AG04450 (cell line): Measurements from ENCODE around the gene HMGCR. TPM values are rescaled to one million over a fixed set of nuclear protein-coding genes. Genes with fewer than 3 reads are reported as not detected.

Source experiments
- CTCF ChIA-PET: fragments of 300-600, 350-600 bp; formaldehyde crosslinking; extraction: SDS; loops from one replicate; lab custom pipeline; 2022; ENCODE audit warnings: antibody characterized with exemption, inconsistent platforms; lab: Charles Lee
- POLR2A ChIA-PET: fragments of 350-600 bp; formaldehyde crosslinking; extraction: SDS; loops from one replicate; lab custom pipeline; 2021; ENCODE audit warnings: antibody characterized with exemption, inconsistent platforms; lab: Yijun Ruan, JAX
- DNase-seq: peaks from one replicate; pipeline ENCODE4 v3.0.0-alpha.2; 2011; ENCODE audit warnings: low read depth, low spot score
- H3K27ac ChIP-seq: one replicate; pipeline ENCODE4 v1.5.1; 2012; ENCODE audit warnings: low read depth, low read length, control low read depth
- H3K27me3 ChIP-seq: one replicate; pipeline ENCODE4 v1.6.0; 2012; ENCODE audit warnings: low read length; ENCODE audit not compliant: control insufficient read depth, insufficient read depth
- H3K4me3 ChIP-seq: 2 replicates; pipeline ENCODE4 v1.5.1; 2011; ENCODE audit warnings: mild to moderate bottlenecking, low read depth, low read length, control low read depth
- H3K9me3 ChIP-seq: 2 replicates; pipeline ENCODE4 v1.5.1; 2012; ENCODE audit warnings: low read length; ENCODE audit not compliant: control insufficient read depth, insufficient read depth
- polyA plus RNA-seq: library from polyadenylated mRNA; depleted of rRNA; stranded (reverse); fragments of >200 nt; gene quantifications from 2 replicates; pipeline ENCODE4 v1.2.3, GENCODE V29; 2011
- TF ChIP-seq, protein P1 (sequence below): IDR thresholded peaks from 2 replicates; pipeline ENCODE4 v1.5.1; 2011; ENCODE audit warnings: low read depth, low read length, control low read depth, inconsistent platforms

Gene HMGCR
- polyA plus RNA-seq, 1 experiment: 27.7 TPM

DNA sequence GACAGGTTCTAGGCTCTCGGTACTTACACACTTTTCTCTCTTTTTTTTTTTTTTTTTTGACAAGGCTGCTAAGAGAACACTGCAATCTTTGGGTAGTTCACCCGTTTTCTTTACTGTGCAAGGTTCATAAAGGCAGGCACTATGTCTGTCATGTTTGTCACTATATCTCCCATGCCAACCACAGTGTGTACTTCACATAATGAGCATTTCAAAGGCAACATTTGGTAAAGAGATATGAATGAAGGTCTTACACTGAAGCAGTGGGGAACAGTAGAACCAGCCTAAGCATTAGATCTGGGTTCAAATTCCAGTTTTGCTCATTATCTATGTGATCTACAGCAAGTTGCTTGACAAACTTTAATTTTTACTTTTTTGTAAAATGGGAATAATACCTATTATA is 1.5 kb upstream of the HMGCR start:
- CTCF ChIA-PET: no interaction called here
- H3K27ac ChIP-seq: no peak overlapping the region

DNA sequence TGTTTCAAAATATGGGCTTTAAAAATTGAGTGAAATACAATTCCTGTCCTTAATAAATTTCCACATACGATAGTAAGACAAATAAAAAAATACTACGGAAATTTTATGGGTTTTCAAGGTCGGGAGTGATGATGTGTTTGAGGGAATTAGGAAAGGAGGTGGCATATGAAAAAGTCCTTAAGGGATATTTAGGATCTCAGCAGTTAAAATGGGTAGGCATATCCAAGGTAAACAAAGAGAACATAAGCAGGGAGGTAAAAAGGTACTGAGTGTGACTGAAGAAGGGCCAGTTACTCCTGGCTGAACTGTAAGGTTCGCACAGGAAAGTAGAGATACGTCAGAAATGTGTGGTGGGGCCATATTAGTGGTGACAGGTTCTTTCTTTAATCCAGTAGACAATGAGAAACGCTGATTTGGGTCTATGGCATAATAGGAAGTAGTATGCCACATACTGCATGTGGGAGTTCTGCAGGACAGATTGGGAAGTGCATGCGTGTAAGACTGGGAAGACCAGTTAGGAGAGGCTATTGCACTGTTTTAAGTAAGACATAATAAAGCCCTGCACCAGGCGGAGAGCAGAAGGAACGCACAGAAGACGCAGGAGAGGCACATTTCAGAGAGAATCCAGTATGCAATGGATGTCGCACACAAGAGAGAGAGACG is 937 bp upstream of the HMGCR start:
- Histone ChIP-seq H3K27me3 (no peaks in the 10 kb centered on the region), H3K9me3 (no peaks in the 10 kb centered on the region; the same call in 1 of the 2 replicates), H3K27ac (peak overlapping the region; percentile 84), H3K4me3 (peak overlapping the region; percentile 84)
- peak; percentile 50 for DNase-seq
- ChIA-PET POLR2A (interaction anchor here (0.7 to 1.7 kb wide), 8 partner anchors 12 to 569 kb away, joined by 3 to 9 read pairs (median 4); partner anchors contain the start of genes ANKRD31, GFM2, NSA2 and POC5), CTCF (interaction anchor here (1.1 to 1.8 kb wide), 4 partner anchors 15 to 287 kb away, joined by 3 to 11 read pairs (median 5); partner anchors contain the start of gene ANKRD31)
- TF ChIP-seq, protein P1, sequence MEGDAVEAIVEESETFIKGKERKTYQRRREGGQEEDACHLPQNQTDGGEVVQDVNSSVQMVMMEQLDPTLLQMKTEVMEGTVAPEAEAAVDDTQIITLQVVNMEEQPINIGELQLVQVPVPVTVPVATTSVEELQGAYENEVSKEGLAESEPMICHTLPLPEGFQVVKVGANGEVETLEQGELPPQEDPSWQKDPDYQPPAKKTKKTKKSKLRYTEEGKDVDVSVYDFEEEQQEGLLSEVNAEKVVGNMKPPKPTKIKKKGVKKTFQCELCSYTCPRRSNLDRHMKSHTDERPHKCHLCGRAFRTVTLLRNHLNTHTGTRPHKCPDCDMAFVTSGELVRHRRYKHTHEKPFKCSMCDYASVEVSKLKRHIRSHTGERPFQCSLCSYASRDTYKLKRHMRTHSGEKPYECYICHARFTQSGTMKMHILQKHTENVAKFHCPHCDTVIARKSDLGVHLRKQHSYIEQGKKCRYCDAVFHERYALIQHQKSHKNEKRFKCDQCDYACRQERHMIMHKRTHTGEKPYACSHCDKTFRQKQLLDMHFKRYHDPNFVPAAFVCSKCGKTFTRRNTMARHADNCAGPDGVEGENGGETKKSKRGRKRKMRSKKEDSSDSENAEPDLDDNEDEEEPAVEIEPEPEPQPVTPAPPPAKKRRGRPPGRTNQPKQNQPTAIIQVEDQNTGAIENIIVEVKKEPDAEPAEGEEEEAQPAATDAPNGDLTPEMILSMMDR: peak; percentile 62

More for the DNA sequence above, 1.5 kb upstream of the HMGCR start:
- no peak overlapping the region for H3K4me3 ChIP-seq
- H3K9me3 ChIP-seq: no peaks in the 10 kb centered on the region; the same call in 1 of the 2 replicates
- DNase-seq: no peak
- TF ChIP-seq, protein P1: no peak
- no peaks in the 10 kb centered on the region for H3K27me3 ChIP-seq
- POLR2A ChIA-PET: no interaction called here

DNA sequence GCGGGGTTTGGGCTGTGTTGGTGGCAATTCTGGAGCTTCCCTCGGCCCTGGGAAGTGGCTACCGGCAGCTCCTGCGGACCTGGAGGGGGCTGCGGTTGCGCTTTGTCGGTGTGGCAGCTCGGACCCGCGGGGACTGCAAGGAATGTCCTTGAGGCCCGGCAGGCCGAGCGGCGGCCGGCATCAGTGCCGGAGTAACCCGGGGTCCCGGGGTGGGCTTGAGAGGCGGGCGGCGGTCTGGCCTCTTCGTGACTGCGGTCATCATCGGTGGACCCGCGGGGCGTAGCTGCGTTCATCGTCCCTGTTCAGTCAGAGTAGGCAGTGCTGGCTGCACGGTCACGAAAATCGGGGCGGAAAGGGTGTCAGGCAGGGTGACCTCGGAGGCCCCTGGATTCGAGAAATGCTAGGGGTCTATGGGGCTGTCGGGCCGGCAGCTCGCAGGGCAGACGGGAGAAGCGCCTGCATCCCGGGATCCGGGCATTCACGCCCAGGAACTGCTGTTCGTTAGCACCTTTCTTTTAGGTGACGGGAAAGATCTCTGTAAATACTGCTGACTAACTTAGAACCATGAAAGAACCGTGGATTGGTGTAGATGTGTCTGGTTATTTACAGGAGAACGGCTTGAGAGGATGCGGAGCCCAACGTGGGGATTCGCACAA is 474 bp downstream of the HMGCR start:
- Histone ChIP-seq H3K9me3 (no peaks in the 10 kb centered on the region; the same call in 1 of the 2 replicates), H3K27ac (peak overlapping the region; percentile 62), H3K4me3 (peak overlapping the region; percentile 91), H3K27me3 (no peaks in the 10 kb centered on the region)
- no peak for DNase-seq
- ChIA-PET CTCF (interaction anchor here (0.7 to 1.8 kb wide), 7 partner anchors 11 to 288 kb away, joined by 3 to 11 read pairs (median 3); partner anchors contain the start of genes ANKRD31, CERT1 and POLK), POLR2A (interaction anchor here (0.7 to 1.7 kb wide), 7 partner anchors 17 to 571 kb away, joined by 3 to 9 read pairs (median 4); partner anchors contain the start of genes ANKRD31, GFM2, NSA2 and POC5)
- TF ChIP-seq, protein P1: no peak

DNA sequence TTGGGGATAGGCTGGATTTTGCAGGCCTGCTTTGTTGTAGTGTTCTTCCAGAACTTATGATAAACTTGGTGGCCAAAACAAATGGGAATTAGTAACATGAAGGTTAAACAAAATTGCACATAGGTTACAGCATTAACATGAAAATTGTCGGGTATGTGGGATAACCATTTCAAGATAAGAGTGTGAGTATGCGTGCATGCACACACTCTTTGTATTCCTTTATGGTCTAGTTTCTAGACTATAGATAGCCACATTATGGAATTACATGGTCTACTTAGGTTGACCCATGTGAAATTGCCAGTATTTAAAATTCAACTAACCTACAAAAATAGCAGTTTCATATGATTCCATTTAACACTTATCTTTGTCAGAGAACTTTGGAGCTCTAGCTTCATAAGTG is 1.4 kb downstream of the HMGCR start:
- ChIA-PET POLR2A (no interaction called here), CTCF (interaction anchor here (1.1 to 4.6 kb wide), 2 partner anchors 9 to 102 kb away, joined by 6 to 23 read pairs; partner anchors contain the start of gene ANKRD31)
- TF ChIP-seq, protein P1: no peak
- Histone ChIP-seq H3K27ac (no peak overlapping the region), H3K4me3 (peak overlapping the region; percentile 91), H3K27me3 (no peaks in the 10 kb centered on the region), H3K9me3 (no peaks in the 10 kb centered on the region; the same call in 1 of the 2 replicates)
- no peak for DNase-seq
